Mucosa of descending colon (tissue), 3 donors: ENCODE results near the gene SEC24C. TPM values are rescaled to one million over a fixed set of nuclear protein-coding genes. Genes with fewer than 3 reads are reported as not detected.

Experiments used
- ATAC-seq: fragments of 200-7000 bp; cut with Tn5 transposase; one replicate; pipeline ENCODE4 v1.9.1; 2020; ENCODE audit warnings: mild to moderate bottlenecking, moderate library complexity
- DNase-seq, 3 donors: peaks; one replicate each; pipeline ENCODE4 v3.0.0-alpha.2; 2020
- H3K36me3 ChIP-seq: fragments of 200-600 bp; one replicate; pipeline ENCODE4 v1.8.0; 2021; ENCODE audit warnings: low read depth, mild to moderate bottlenecking
- H3K4me1 ChIP-seq: fragments of 200-600 bp; one replicate; pipeline ENCODE4 v1.8.0; 2021; ENCODE audit warnings: low read depth, mild to moderate bottlenecking
- H3K4me3 ChIP-seq: fragments of 200-600 bp; one replicate; pipeline ENCODE4 v1.8.0; 2021; ENCODE audit warnings: mild to moderate bottlenecking
- H3K9me3 ChIP-seq: fragments of 200-600 bp; one replicate; pipeline ENCODE4 v1.8.0; 2021; ENCODE audit warnings: mild to moderate bottlenecking
- intact Hi-C, 2 donors: fragments of 100-400 bp; cut with DNase I in 1 of 2; cut with micrococcal nuclease in 1 of 2; formaldehyde crosslinking; loops; one replicate each; pipeline versions ENCODE4 v1.11.0 to v1.11.1; 2022; cut with DNase I, micrococcal nuclease
- total RNA-seq, 3 donors: library from RNA; stranded (reverse); fragmentation: NEBNext Ultra II Directional in 2 of 3; extraction: Animal tissue kit (Norgen Biotek cat#: 25700) in 2 of 3; gene quantifications; one replicate each; pipeline versions ENCODE4 v1.2.1 to v1.2.4, GENCODE V29; 2021 to 2023
- TF ChIP-seq, protein P1 (sequence below): fragments of 200-600 bp; IDR thresholded peaks from one replicate; pipeline ENCODE4 v1.8.0; 2022; ENCODE audit warnings: antibody characterized with exemption, mild to moderate bottlenecking
- donor health status: DM: no; HTN: no; CAD: no; lungs with moderate emphysema.
- donor health status: DM: no; HTN: no; CAD: no.
- donor health status: DM: no; HTN: yes; CAD: no.

The SEC24C gene
- total RNA-seq, 3 donors from 2014 or later = 64.5 to 73.6 (median 71.2) TPM

DNA sequence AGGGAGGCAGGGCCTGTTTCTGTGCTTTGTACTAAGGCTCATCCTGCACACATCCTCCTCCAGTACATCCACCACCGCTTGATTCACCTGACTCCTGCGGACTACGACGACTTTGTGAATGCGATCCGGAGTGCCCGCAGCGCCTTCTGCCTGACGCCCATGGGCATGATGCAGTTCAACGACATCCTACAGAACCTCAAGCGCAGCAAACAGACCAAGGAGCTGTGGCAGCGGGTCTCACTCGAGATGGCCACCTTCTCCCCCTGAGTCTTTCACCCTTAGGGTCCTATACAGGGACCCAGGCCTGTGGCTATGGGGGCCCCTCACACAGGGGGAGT is 57.0 kb downstream of the SEC24C start:
- Histone ChIP-seq H3K4me3 (no peak overlapping the region), H3K9me3 (no peaks in the 10 kb centered on the region), H3K4me1 (no peaks in the 10 kb centered on the region), H3K36me3 (no peaks in the 10 kb centered on the region)
- DNase-seq (peak in 1 of 3 donors; percentile 39), ATAC-seq (peak; percentile 2)
- intact Hi-C loops = no loop called here
- TF ChIP-seq, protein P1, sequence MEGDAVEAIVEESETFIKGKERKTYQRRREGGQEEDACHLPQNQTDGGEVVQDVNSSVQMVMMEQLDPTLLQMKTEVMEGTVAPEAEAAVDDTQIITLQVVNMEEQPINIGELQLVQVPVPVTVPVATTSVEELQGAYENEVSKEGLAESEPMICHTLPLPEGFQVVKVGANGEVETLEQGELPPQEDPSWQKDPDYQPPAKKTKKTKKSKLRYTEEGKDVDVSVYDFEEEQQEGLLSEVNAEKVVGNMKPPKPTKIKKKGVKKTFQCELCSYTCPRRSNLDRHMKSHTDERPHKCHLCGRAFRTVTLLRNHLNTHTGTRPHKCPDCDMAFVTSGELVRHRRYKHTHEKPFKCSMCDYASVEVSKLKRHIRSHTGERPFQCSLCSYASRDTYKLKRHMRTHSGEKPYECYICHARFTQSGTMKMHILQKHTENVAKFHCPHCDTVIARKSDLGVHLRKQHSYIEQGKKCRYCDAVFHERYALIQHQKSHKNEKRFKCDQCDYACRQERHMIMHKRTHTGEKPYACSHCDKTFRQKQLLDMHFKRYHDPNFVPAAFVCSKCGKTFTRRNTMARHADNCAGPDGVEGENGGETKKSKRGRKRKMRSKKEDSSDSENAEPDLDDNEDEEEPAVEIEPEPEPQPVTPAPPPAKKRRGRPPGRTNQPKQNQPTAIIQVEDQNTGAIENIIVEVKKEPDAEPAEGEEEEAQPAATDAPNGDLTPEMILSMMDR = no peak

DNA sequence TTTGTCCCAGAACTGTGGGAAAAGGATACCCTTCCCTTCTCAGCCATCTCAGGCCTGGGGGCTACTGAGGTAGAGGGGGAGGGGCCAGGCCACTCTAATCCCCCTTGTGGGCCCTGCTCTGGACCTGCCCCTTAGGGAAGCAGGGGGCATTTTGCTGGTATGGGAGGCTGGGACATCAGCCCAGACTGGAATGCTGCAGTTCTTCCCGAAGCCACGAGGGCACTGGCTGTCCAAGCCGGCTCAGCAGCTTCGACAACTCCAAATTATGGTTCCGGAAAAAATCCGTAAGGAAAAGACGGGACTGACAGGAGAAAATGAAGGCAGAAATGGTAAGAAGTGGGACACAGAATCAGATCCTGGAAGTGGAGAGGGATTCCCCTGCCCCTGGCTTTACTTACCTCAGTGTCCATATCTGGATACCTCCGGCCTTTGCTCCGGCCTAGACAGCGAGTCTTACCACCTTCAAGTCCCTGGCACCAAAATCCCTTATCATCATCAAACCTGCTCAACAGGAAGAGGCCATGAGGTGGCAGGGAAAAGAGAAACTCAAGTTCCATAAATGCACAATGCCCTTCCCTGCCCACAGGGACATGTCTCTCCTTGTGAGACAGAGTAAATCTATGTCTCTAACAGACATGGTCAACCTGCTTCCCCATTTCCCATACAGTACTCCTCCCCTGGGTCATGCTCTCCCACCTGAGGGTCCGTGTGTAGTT is 58.3 kb downstream of the SEC24C start:
- no peak overlapping the region for H3K4me3 ChIP-seq
- DNase-seq (peak in 2 of 3 donors; percentile 17 to 27), ATAC-seq (no peak)
- H3K4me1 ChIP-seq = no peaks in the 10 kb centered on the region
- TF ChIP-seq, protein P1 = no peak
- intact Hi-C loops = no loop called here
- H3K36me3 ChIP-seq = no peaks in the 10 kb centered on the region
- no peaks in the 10 kb centered on the region for H3K9me3 ChIP-seq

DNA sequence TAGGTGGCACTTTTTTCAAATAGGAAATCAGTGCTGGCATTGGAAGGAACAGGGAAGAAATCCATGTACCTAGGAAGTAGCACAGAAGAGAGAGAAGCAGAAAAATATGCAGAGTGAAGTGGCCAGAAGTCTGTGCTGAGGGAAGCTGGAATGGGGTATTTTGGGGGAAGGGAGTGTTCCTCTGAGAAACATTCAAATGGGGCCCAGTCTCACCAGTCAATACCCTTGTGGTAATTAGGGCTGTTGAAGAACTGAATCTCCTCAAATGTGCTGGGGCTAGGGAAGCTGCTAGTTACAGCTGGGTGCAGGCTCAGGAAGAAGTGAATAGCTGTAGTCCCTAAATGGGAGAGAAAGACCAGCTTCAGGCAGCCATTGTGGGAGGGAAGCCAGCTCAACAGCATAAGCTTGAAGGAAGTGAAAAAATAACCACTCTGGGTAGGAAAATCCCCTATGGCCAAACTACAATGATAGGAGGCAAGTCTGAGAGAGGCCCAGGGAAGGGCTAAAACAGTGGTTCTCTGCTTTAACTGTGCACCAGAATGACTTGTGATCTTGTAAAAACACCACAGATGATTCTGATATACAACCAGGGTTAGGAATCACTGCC is 59.6 kb downstream of the SEC24C start:
- ATAC-seq (no peak), DNase-seq (peak in 1 of 3 donors; percentile 3)
- Histone ChIP-seq H3K4me3 (no peak overlapping the region), H3K4me1 (no peaks in the 10 kb centered on the region), H3K9me3 (no peaks in the 10 kb centered on the region), H3K36me3 (no peaks in the 10 kb centered on the region)
- intact Hi-C loops = no loop called here
- TF ChIP-seq, protein P1 = no peak

DNA sequence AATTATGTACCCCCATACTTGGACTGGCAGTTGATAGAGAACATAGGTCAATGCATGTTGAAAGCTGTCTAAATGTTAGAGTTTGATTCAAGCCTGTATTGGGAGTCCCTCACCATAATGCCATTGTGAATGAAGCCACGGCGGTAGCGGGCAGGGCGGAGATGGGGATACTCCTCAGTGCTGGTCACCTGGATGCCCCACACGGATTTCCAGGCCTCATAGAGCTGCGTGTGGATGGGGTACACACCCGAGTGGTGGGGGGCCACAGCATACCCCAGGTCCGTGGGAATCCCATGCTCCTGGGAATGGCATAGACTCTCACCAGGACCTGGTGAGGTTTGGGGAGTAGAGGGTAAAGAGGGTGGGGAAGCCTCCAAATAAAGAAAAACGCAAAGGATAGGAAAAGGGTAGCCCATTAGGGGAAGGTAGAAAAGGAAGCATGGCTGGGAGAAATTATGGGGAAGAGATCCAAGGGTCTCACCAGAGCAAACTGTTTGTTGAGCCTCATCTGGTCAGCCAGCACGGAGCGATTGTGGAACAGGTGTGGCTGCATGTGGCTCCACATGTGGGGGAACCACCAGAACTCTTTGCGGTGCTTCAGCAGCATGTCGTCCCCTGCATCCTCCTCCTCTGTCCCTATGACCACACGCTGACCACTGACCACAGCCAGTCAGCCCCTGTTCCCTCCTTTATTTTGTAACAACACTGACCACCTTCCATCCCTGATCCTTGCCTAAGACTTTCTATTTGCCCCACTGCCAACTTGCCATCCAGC is 62.2 kb downstream of the SEC24C start:
- no peaks in the 10 kb centered on the region for H3K36me3 ChIP-seq
- no peak for ATAC-seq

DNA sequence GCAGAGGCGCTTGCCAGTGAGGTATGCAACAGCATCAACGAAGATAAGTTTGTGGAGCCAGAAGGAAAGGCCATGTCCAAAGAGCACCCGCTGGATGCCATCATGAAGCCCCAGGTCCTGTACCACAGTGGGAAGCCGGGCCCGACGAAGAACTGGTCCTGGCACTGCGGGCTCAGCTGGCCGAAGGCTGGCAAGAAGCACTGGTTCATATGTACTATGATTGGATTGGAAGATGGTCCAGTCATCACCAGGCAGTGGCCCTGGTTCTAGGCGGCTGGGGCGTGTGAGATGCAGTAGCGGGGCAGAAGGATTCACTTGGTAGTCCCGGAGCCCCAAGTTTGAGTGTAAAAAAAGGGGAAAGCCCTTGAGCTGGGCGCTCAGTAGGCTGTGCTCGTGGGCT is 63.3 kb downstream of the SEC24C start:
- H3K4me3 ChIP-seq = no peak overlapping the region
- ATAC-seq (no peak), DNase-seq (peak in 1 of 3 donors; percentile 16)
- TF ChIP-seq, protein P1 = no peak
- no peaks in the 10 kb centered on the region for H3K36me3 ChIP-seq
- H3K9me3 ChIP-seq = no peaks in the 10 kb centered on the region
- peaks cover 8% of the 10 kb centered on the region for H3K4me1 ChIP-seq
- intact Hi-C loops = no loop called here

More for the DNA sequence above, 62.2 kb downstream of the SEC24C start:
- H3K9me3 ChIP-seq = no peaks in the 10 kb centered on the region
- peak in 1 of 3 donors; percentile 14 for DNase-seq
- no peak overlapping the region for H3K4me3 ChIP-seq
- intact Hi-C loops = no loop called here
- peaks cover 8% of the 10 kb centered on the region for H3K4me1 ChIP-seq
- TF ChIP-seq, protein P1 = no peak
